Right cardiac atrium (tissue), 5 donors: ENCODE data around the gene ZPR1. TPM values are rescaled to one million over a fixed set of nuclear protein-coding genes. Genes with fewer than 3 reads are reported as not detected.

ENCODE experiments used
- ATAC-seq, 2 donors: fragments of 200-7000 bp; cut with Tn5 transposase; one replicate each; pipeline versions ENCODE4 v1.8.0 to v1.9.1; 2020; ENCODE audit warnings: moderate library complexity in 2 of 2, mild to moderate bottlenecking in 1 of 2
- DNase-seq, 3 donors: peaks; one replicate each; pipeline ENCODE4 v3.0.0-alpha.2; 2020
- H3K27ac ChIP-seq: one replicate; pipeline ENCODE4 v1.5.1; 2013; ENCODE audit warnings: mild to moderate bottlenecking, low read length, control low read depth, moderate library complexity
- H3K27me3 ChIP-seq: one replicate; pipeline ENCODE4 v1.6.1; 2013; ENCODE audit not compliant: control insufficient read depth, insufficient read depth
- H3K4me1 ChIP-seq: one replicate; pipeline ENCODE4 v1.6.1; 2013; ENCODE audit warnings: low read length; ENCODE audit not compliant: control insufficient read depth, insufficient read depth
- H3K4me3 ChIP-seq: one replicate; pipeline ENCODE4 v1.5.1; 2013; ENCODE audit warnings: low read length, control low read depth
- H3K9me3 ChIP-seq: one replicate; pipeline ENCODE4 v1.6.1; 2013; ENCODE audit warnings: low read length; ENCODE audit not compliant: control insufficient read depth
- WGBS: extraction: QIAGEN DNeasy Blood & Tissue Kit; methylation state at CpG from one replicate; pipeline ENCODE4 v1.1.7; 2013; 5-methylcytosine and 5-hydroxymethylcytosine counted together
- intact Hi-C, 4 donors: fragments of 100-400 bp; cut with DNase I; formaldehyde crosslinking; loops; one replicate each; pipeline versions ENCODE4 v1.11.0 to v1.14.0; 2022 to 2023
- polyA plus RNA-seq: library from polyadenylated mRNA; stranded (reverse); fragments of 200-250 nt; gene quantifications from one replicate; pipeline ENCODE4 v1.2.3, GENCODE V29; 2013
- total RNA-seq, 4 donors: library from RNA; stranded (reverse); fragmentation: NEBNext Ultra II Directional; extraction: Animal tissue kit (Norgen Biotek cat#: 25700); gene quantifications; one replicate each; pipeline ENCODE4 v1.2.1, GENCODE V29; 2021
- donor health status: healthy with polysubstance abuse.
- donor health status: DM: no; HTN: yes; CAD: no.
- donor health status: DM: no; HTN: no; CAD: no.
- donor health status: DM: no; HTN: yes; CAD: no; lungs with severe emphysema.
- donor health status: DM: yes; HTN: yes; CAD: no.

The ZPR1 gene
- total and polyA plus RNA-seq, 5 donors, result 9.6 to 30.3 (median 20.4) TPM

DNA sequence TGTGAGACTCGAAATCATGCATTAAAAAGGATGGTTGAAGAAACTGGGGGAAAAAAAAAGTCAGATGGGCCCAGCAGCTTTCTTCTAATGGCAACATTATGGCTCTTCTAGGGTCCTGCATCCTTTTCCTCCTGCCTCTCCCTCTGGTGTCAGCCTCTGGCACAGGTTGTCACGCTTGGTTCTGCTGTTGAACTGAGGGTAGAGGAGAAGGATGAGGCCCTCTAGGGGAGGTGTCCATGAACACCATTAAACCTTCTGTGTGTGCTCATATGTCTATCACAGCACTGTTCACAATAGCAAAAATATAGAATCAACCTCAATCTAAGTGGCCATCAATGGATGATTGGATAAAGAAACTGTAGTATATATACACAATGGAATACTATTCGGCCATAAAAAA lies 51.1 kb downstream of the ZPR1 start:
- H3K4me1 ChIP-seq, result no peaks in the 10 kb centered on the region
- no peak overlapping the region for H3K4me3 ChIP-seq
- DNase-seq, result no peak
- intact Hi-C loops, result no loop called here
- no peak overlapping the region for H3K27ac ChIP-seq
- no peaks in the 10 kb centered on the region for H3K27me3 ChIP-seq
- no peak for ATAC-seq
- H3K9me3 ChIP-seq, result no peaks in the 10 kb centered on the region
- 90% methylated on average over 3 of the region's 3 CpGs for WGBS

DNA sequence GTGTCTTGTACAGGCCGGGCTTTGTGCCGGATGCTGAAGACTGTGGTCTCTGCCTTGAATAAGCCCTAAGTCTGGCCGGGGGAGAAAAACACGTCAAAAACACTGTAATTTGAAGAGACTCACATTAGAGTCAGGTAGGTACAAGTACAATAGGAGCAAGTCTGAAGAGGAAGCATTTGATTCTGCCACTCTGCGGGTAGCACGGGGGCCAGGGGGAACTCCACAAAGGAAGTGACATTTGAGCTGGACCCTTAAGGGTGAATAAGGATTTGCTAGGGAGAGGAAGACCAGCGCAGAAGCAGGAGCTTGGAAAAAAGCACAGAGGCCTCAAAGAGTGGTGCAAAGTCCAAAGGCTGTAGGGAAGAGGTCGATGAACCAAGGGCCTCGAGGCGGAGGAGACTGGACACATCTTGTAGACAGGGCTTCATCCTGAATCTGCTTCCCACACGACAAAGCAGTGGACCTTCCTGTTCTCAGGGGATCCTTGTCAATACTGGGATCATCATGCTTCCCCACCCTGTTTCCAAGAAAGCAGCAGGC lies 53.8 kb downstream of the ZPR1 start:
- DNase-seq (no peak), ATAC-seq (no peak)
- no peak overlapping the region for H3K4me3 ChIP-seq
- H3K4me1 ChIP-seq, result no peaks in the 10 kb centered on the region
- no peaks in the 10 kb centered on the region for H3K9me3 ChIP-seq
- H3K27me3 ChIP-seq, result no peaks in the 10 kb centered on the region
- intact Hi-C loops, result no loop called here
- WGBS, result 79% methylated on average over 11 of the region's 11 CpGs
- H3K27ac ChIP-seq, result no peak overlapping the region

DNA sequence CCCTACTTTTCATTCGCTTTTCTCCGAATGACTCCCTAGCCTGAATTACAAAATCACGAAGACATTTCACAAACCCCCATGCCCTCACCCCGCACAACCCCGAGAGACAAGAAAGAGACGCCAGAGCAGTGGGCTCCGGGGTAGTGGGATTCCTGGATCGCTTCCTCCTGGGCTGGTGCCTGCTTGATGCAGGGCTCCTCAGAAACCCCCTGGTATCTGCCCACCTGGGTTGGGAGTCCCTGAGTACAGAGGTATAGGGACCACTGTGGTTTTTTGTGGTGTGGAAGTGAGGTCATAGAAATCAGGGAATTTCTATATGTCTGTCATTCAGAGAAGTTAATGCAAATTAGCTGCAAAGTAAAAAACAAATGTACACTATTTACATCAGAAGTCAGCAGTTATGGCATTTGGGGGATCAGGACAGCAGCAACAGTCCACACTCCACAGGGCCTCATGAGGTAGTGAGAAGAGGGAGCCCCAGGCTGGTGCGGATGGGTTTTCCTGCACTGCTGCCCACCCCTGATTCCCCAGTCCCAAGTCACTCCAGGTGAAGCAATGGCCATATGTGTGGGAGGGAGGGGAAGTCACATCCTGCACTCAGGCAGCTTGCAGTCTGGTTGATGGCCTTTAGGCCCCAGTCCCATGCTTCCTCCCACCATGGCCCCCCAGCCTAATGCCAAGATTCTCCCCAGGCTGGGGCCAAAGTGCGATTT lies 54.6 kb downstream of the ZPR1 start:
- Histone ChIP-seq H3K4me3 (no peak overlapping the region), H3K9me3 (no peaks in the 10 kb centered on the region), H3K27ac (no peak overlapping the region), H3K27me3 (no peaks in the 10 kb centered on the region), H3K4me1 (no peaks in the 10 kb centered on the region)
- no peak for DNase-seq
- WGBS, result 67% methylated on average over 10 of the region's 10 CpGs
- intact Hi-C loops, result no loop called here
- ATAC-seq, result no peak

DNA sequence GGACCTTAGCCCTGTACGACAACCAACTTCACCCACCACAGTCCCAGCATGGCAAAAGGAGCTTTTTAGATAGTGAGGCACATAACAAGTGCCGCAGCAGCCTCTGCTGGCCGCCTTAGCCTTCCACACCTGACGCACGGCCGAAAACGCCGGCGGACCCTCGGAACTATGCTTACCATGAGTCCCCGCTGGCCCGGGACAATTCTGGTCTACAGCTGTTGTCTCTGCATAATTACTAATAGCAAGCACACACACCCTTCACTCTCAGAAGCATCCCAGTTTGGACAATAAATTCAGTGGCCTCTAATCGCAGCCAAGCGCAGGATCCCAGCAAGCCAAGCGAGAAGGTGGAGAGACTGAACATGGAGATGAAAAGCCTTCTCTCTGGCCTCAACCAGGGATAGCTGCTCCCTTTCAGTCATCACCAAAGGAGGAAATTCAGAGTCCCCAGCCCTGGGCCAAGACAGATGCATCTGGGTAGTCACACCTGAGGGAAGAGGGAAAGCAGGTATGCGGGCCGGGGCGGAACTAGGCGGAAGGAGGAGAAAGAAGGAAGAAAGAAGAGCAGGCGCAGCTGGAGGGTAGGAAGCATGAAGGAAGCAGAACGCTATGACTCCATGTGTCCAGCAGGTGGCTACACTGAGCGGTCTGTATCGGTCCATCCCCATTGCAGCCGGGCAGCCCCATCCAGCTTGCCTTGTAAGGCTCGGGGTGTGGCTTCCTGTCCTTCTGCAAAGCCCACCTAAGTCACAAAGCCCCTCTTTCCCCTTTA lies 55.4 kb downstream of the ZPR1 start:
- ATAC-seq, result peak; percentile 70 to 76
- 29% methylated on average over 25 of the region's 25 CpGs for WGBS
- no peaks in the 10 kb centered on the region for H3K9me3 ChIP-seq
- no peaks in the 10 kb centered on the region for H3K27me3 ChIP-seq
- peak; percentile 57 to 82 (median 72) for DNase-seq
- H3K4me3 ChIP-seq, result no peak overlapping the region
- no peaks in the 10 kb centered on the region for H3K4me1 ChIP-seq
- no peak overlapping the region for H3K27ac ChIP-seq
- intact Hi-C loops, result no loop called here

DNA sequence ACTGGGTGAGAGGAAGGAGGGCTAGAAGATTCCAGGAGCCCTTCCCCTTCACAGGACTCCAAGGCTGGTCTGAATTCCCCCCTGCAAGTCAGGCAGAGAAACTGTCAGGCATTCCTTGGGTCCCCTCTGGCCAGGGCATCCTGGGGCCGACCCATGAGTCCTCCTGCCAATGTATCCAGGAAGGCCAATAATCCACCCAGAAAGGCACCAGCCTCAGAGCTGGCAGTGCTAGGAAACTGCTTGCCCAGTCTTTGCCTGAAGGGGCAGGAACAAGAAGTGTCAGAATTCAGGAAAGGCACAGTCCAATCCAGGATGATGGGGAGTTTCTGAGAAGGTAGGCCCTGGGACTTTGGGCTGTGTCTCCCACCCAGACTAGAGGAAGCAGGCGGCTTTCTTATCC lies 56.0 kb downstream of the ZPR1 start:
- DNase-seq (no peak), ATAC-seq (peak in 1 of 2 donors; percentile 3)
- H3K27ac ChIP-seq, result no peak overlapping the region
- intact Hi-C loops, result no loop called here
- 77% methylated on average over 2 of the region's 2 CpGs for WGBS
- no peaks in the 10 kb centered on the region for H3K4me1 ChIP-seq
- H3K27me3 ChIP-seq, result no peaks in the 10 kb centered on the region
- no peaks in the 10 kb centered on the region for H3K9me3 ChIP-seq
- no peak overlapping the region for H3K4me3 ChIP-seq

DNA sequence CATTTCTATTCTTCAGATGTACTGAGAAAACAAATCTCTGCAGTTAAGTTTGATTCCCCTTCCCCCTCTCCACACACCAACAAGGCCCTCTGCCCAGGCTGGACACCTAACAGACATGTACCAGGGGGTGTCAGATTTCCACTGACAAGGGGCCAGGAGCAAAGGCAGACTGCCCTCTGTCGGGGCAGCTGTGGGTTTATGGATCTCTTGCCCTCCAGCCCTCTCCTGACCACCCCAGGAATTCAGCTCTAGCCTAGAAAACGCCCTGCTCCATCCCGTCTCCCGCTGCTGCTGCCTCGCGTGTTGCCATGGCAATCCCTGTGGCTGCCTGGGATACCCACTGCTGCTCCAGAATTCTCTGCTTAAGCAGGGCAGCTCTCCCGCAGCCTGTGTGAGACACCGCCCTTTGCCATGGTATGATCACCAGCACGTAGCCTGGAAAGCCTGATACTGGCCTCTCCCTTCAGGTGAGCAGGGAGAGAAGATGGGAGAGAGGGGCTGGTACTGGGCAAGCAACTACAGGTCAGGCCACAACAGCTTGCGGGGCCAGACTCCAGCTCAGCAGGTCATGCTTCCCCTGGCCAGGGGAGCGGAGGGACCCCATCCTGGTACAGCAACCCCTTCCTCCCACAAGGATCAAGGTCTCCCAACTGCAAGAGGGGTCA lies 56.6 kb downstream of the ZPR1 start:
- no peak overlapping the region for H3K27ac ChIP-seq
- no peak overlapping the region for H3K4me3 ChIP-seq
- ATAC-seq, result peak; percentile 11 to 15
- intact Hi-C loops, result no loop called here
- WGBS, result 58% methylated on average over 11 of the region's 11 CpGs
- H3K27me3 ChIP-seq, result no peaks in the 10 kb centered on the region
- no peaks in the 10 kb centered on the region for H3K4me1 ChIP-seq
- DNase-seq, result peak in 2 of 3 donors; percentile 56 to 62
- no peaks in the 10 kb centered on the region for H3K9me3 ChIP-seq

DNA sequence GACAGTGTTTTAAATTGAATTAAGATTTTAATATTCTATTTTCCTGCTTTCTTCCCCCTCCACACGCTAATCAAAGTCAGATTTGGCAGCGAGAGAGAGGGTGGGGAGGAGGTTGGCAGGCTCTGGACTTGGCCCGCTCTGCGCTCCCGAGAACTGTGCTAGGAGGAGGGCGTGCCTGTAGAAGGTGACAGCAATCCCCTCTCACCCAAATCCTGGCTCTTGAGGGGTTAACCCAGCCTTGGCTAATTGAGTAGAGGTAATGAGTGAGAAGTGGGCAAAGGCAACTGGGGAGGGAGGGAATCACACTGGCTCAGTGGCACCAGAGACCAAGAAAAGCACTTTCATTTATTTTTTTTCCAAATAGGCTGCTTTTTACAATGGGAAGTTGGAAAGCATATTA lies 57.2 kb downstream of the ZPR1 start:
- no peaks in the 10 kb centered on the region for H3K9me3 ChIP-seq
- intact Hi-C loops, result no loop called here
- WGBS, result 20% methylated on average over 6 of the region's 6 CpGs
- H3K27ac ChIP-seq, result no peak overlapping the region
- H3K4me1 ChIP-seq, result no peaks in the 10 kb centered on the region
- ATAC-seq (peak; percentile 73 to 75), DNase-seq (peak; percentile 55 to 82 (median 81))
- no peaks in the 10 kb centered on the region for H3K27me3 ChIP-seq
- H3K4me3 ChIP-seq, result no peak overlapping the region

DNA sequence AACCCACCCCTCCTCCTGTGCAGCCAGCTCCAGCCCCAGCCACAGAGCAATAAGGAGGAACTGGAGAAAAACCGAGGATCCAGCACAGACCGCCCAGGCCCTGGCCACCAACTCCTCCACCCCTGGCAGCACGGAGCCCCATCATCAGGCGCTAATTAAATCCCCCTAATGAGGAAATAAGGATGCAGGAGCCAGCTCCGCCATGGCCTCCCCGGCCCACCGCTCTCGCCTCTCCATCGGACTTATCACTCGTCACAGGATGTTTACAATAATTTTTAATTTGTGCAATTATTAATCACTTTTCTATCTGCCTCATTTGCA lies 57.6 kb downstream of the ZPR1 start:
- 57% methylated on average over 10 of the region's 10 CpGs for WGBS
- DNase-seq (no peak), ATAC-seq (no peak)
- intact Hi-C loops, result no loop called here
- Histone ChIP-seq H3K4me3 (no peak overlapping the region), H3K27ac (no peak overlapping the region), H3K9me3 (no peaks in the 10 kb centered on the region), H3K27me3 (no peaks in the 10 kb centered on the region), H3K4me1 (no peaks in the 10 kb centered on the region)

DNA sequence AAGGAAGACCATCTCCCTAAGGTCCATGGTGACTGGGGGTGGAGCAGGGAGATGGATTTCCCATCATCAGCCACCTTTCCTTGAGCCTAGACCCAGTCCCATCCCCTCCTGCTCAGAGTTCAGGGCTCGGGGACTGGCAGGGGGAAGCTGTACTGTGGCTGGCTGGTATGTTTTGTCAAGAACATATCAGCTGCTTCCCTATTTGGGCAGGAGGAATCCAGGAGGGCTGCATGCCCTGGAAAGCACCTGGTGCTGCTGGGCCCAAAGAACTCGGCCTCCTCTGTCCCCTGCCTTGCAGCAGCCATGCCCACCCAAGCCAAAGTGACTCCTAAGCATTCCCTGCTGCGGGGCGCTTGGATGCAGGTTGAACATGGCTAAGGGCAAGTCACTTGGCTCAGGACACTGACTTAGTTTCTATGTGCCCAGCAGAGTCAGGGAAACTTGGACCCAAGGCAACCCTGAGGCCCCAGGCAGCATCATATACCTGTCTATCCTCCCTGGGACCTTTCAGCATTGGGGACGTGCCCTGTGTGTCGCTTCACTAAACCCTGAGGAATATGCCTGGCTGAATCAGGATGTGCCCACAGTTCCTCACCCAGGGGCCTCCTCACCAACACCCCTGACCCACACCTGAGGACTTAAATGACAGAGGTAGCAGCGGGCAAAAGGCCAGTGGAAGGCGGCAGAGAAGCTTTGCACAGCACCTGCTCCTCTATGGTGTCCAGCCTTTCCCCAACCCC lies 58.2 kb downstream of the ZPR1 start:
- H3K4me1 ChIP-seq, result no peaks in the 10 kb centered on the region
- H3K9me3 ChIP-seq, result no peaks in the 10 kb centered on the region
- H3K27ac ChIP-seq, result no peak overlapping the region
- intact Hi-C loops, result no loop called here
- 89% methylated on average over 8 of the region's 8 CpGs for WGBS
- ATAC-seq (no peak), DNase-seq (no peak)
- no peaks in the 10 kb centered on the region for H3K27me3 ChIP-seq
- no peak overlapping the region for H3K4me3 ChIP-seq

DNA sequence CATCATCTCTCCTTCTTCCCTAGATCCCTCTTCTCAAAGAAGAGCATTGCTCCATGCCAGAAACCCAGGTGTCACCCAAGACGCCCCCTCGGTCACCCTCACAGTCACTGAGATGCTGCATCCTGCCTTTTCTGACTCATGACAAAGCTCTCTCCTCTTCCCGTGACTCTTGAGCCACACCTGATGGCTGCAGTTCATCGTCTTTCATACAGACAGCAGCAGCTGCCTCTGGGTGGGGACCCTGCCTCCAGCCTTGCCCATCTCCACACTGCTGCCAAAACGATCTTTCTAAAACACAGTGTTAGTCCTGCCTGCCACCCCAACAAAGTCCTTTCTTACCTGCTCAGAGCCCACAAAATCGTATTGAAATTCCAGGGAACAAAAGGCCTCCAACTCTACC lies 59.8 kb downstream of the ZPR1 start:
- no peaks in the 10 kb centered on the region for H3K4me1 ChIP-seq
- H3K27ac ChIP-seq, result no peak overlapping the region
- no peaks in the 10 kb centered on the region for H3K27me3 ChIP-seq
- no peaks in the 10 kb centered on the region for H3K9me3 ChIP-seq
- DNase-seq, result no peak
- intact Hi-C loops, result no loop called here
- WGBS, result 75% methylated on average over 6 of the region's 6 CpGs
- no peak overlapping the region for H3K4me3 ChIP-seq
- ATAC-seq, result no peak
